ENCODE measurements around the gene FBRSL1.

DNA sequence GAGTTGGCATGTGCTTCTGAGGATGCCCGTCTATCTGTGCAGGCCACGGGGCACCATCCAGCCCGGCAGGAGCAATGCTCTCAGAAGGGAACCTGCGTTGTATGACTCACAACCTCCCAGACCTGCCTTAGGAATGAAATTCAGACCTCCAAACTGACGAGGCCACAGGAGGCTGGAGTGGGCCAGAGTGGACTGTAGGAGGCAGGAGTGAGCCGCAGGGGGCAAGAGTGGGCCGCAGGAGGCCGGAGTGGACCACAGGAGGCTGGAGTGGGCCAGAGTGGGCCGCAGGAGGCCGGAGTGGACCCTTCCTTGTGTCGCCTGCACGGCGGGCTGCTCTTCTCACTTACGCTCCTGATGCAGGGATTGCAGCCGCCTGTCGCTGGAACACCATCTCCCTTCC, 11.1 kb upstream of the FBRSL1 start:
- TF ChIP-seq, protein P1, sequence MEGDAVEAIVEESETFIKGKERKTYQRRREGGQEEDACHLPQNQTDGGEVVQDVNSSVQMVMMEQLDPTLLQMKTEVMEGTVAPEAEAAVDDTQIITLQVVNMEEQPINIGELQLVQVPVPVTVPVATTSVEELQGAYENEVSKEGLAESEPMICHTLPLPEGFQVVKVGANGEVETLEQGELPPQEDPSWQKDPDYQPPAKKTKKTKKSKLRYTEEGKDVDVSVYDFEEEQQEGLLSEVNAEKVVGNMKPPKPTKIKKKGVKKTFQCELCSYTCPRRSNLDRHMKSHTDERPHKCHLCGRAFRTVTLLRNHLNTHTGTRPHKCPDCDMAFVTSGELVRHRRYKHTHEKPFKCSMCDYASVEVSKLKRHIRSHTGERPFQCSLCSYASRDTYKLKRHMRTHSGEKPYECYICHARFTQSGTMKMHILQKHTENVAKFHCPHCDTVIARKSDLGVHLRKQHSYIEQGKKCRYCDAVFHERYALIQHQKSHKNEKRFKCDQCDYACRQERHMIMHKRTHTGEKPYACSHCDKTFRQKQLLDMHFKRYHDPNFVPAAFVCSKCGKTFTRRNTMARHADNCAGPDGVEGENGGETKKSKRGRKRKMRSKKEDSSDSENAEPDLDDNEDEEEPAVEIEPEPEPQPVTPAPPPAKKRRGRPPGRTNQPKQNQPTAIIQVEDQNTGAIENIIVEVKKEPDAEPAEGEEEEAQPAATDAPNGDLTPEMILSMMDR (IDR thresholded peaks at IDR 0.05): no peak
- TF ChIP-seq POLR2AphosphoS5 (IDR thresholded peaks at IDR 0.05): no peak

Measured in breast epithelium (tissue), 3 donors.